ENCODE results near the gene TNFRSF18.
"Not testable (repeated sequence)": the region's sequence is repeated elsewhere in the genome, so short reads cannot be mapped to it uniquely, and the experiment has no call there.

The TNFRSF18 gene

GRCh38 chr1:1196431-1197187, 9.8 kb downstream of the TNFRSF18 start:
- DNase-seq = no peak

- DNase-seq = not testable (repeated sequence)
These were observed 10.7 kb downstream of the TNFRSF18 start for GRCh38 chr1:1195726-1196125.

GRCh38 chr1:1194723-1195122, 11.7 kb downstream of the TNFRSF18 start:
- DNase-seq = no peak

- no peak for DNase-seq
These were observed 14.7 kb downstream of the TNFRSF18 start for GRCh38 chr1:1191734-1192133.

- DNase-seq = no peak
These were observed 17.3 kb downstream of the TNFRSF18 start for GRCh38 chr1:1189111-1189510.

GRCh38 chr1:1187938-1188337, 18.5 kb downstream of the TNFRSF18 start:
- DNase-seq = no peak

GRCh38 chr1:1185101-1185765, 21.2 kb downstream of the TNFRSF18 start:
- no peak for DNase-seq

- no peak for DNase-seq
These were observed 22.3 kb downstream of the TNFRSF18 start for GRCh38 chr1:1183833-1184775.

GRCh38 chr1:1183221-1183747, 23.1 kb downstream of the TNFRSF18 start:
- DNase-seq = no peak

GRCh38 chr1:1182491-1183220, 23.7 kb downstream of the TNFRSF18 start:
- DNase-seq = no peak

- DNase-seq = no peak
These were observed 24.4 kb downstream of the TNFRSF18 start for GRCh38 chr1:1181938-1182410.

GRCh38 chr1:1181129-1181937, 25.1 kb downstream of the TNFRSF18 start:
- DNase-seq = no peak

- no peak for DNase-seq
These were observed 26.2 kb downstream of the TNFRSF18 start for GRCh38 chr1:1179983-1180861.

- DNase-seq = no peak
These were observed 26.9 kb downstream of the TNFRSF18 start for GRCh38 chr1:1179346-1179982.

GRCh38 chr1:1178794-1179331, 27.5 kb downstream of the TNFRSF18 start:
- DNase-seq = no peak

- no peak for DNase-seq
These were observed 28.8 kb downstream of the TNFRSF18 start for GRCh38 chr1:1177452-1178206.

GRCh38 chr1:1176931-1177330, 29.5 kb downstream of the TNFRSF18 start:
- no peak for DNase-seq

- DNase-seq = not testable (repeated sequence)
These were observed 30.2 kb downstream of the TNFRSF18 start for GRCh38 chr1:1176063-1176761.

Measured in activated CD4-positive, alpha-beta T cell treated with anti-CD3 and anti-CD28 coated beads, Interleukin-2, amount 50 U/mL, for 4 hours (primary cell).